CD14-positive monocyte (primary cell): Measurements from ENCODE around the gene MTFP1. TPM values are rescaled to one million over a fixed set of nuclear protein-coding genes. Genes with fewer than 3 reads are reported as not detected.

Experiments used
- DNase-seq, 3 donors: peaks; one replicate each; pipeline ENCODE4 v3.0.0-alpha.2; 2011 to 2022
- H2AFZ ChIP-seq: 2 replicates; pipeline ENCODE4 v1.6.0; 2012; ENCODE audit warnings: mild to moderate bottlenecking, low read depth, low read length, inconsistent platforms; ENCODE audit not compliant: insufficient read depth, poor library complexity, severe bottlenecking
- H3K27ac ChIP-seq, 2 donors: 1 replicate in 1 of 2; 2 replicates in 1 of 2; pipeline ENCODE4 v1.5.1; 2012 to 2013; ENCODE audit warnings: low read length in 2 of 2, control low read depth in 1 of 2, inconsistent platforms in 1 of 2, low read depth in 1 of 2, mild to moderate bottlenecking in 1 of 2
- H3K27me3 ChIP-seq, 2 donors: one replicate each; pipeline versions ENCODE4 v1.6.0 to v1.6.1; 2011 to 2013; ENCODE audit warnings: low read length in 2 of 2; ENCODE audit not compliant: control insufficient read depth in 2 of 2, insufficient read depth in 2 of 2
- H3K36me3 ChIP-seq, 2 donors: replicated peaks in 1 of 2; 1 replicate in 1 of 2; 2 replicates in 1 of 2; pipeline versions ENCODE4 v1.5.1 to v1.6.1; 2012 to 2013; ENCODE audit warnings: low read length in 2 of 2, control low read depth in 1 of 2, inconsistent platforms in 1 of 2, mild to moderate bottlenecking in 1 of 2; ENCODE audit not compliant: insufficient read depth in 2 of 2, control insufficient read depth in 1 of 2
- H3K4me1 ChIP-seq, 2 donors: 1 replicate in 1 of 2; 2 replicates in 1 of 2; pipeline versions ENCODE4 v1.5.1 to v1.6.1; 2012 to 2013; ENCODE audit warnings: low read length in 2 of 2, control low read depth in 1 of 2, inconsistent platforms in 1 of 2, mild to moderate bottlenecking in 1 of 2, moderate library complexity in 1 of 2; ENCODE audit not compliant: insufficient read depth in 2 of 2, control insufficient read depth in 1 of 2
- H3K4me2 ChIP-seq: replicated peaks from 2 replicates; pipeline ENCODE3; 2012; ENCODE audit warnings: low read length, moderate library complexity, mild to moderate bottlenecking; ENCODE audit not compliant: poor library complexity, severe bottlenecking; ENCODE audit errors: extremely low read depth
- H3K4me3 ChIP-seq, 3 experiments: fragments of 200-600 bp in 1 of 3; sonication (generic) in 1 of 3; replicated peaks in 1 of 3; 1 replicate in 2 of 3; 2 replicates in 1 of 3; pipeline ENCODE4 v1.5.1; 2011 to 2013; ENCODE audit warnings: low read length in 3 of 3, mild to moderate bottlenecking in 3 of 3, control low read depth in 2 of 3, low read depth in 2 of 3, inconsistent platforms in 1 of 3, moderate library complexity in 1 of 3
- H3K79me2 ChIP-seq: 2 replicates; pipeline ENCODE4 v1.6.0; 2012; ENCODE audit warnings: mild to moderate bottlenecking, control low read depth, inconsistent platforms, low read length, moderate library complexity; ENCODE audit not compliant: insufficient read depth
- H3K9ac ChIP-seq: 2 replicates; pipeline ENCODE4 v1.6.0; 2017; ENCODE audit warnings: low read length, mild to moderate bottlenecking; ENCODE audit not compliant: insufficient read depth, poor library complexity, severe bottlenecking
- H3K9me3 ChIP-seq, 2 donors: replicated peaks in 1 of 2; 1 replicate in 1 of 2; 2 replicates in 1 of 2; pipeline versions ENCODE4 v1.5.1 to v1.6.1; 2012 to 2013; ENCODE audit warnings: low read length in 2 of 2, control low read depth in 1 of 2; ENCODE audit not compliant: control insufficient read depth in 1 of 2, insufficient read depth in 1 of 2
- H4K20me1 ChIP-seq: 2 replicates; pipeline ENCODE4 v1.6.0; 2012; ENCODE audit warnings: mild to moderate bottlenecking, low read length, control low read depth, moderate library complexity; ENCODE audit not compliant: insufficient read depth
- H3K27ac Mint-ChIP-seq, 7 donors: one replicate each; pipeline ENCODE4 v1.8.0; 2020; ENCODE audit warnings: mild to moderate bottlenecking in 7 of 7, mixed read lengths in 7 of 7, moderate library complexity in 6 of 7, inconsistent platforms in 2 of 7
- H3K27me3 Mint-ChIP-seq, 3 donors: one replicate each; pipeline ENCODE4 v1.8.0; 2021 to 2022; ENCODE audit warnings: low read depth in 3 of 3, mild to moderate bottlenecking in 3 of 3, mixed read lengths in 3 of 3, moderate library complexity in 3 of 3, inconsistent platforms in 1 of 3
- H3K36me3 Mint-ChIP-seq, 2 donors: one replicate each; pipeline ENCODE4 v1.8.0; 2020; ENCODE audit warnings: mixed read lengths in 2 of 2, inconsistent platforms in 1 of 2, mild to moderate bottlenecking in 1 of 2
- H3K4me1 Mint-ChIP-seq: one replicate; pipeline ENCODE4 v1.8.0; 2020; ENCODE audit warnings: mild to moderate bottlenecking, mixed read lengths
- H3K4me3 Mint-ChIP-seq, 2 donors: one replicate each; pipeline ENCODE4 v1.8.0; 2020; ENCODE audit warnings: mild to moderate bottlenecking in 2 of 2, mixed read lengths in 2 of 2, moderate library complexity in 1 of 2
- H3K9me3 Mint-ChIP-seq, 7 donors: one replicate each; pipeline ENCODE4 v1.8.0; 2020 to 2022; ENCODE audit warnings: mixed read lengths in 7 of 7, mild to moderate bottlenecking in 6 of 7, moderate library complexity in 6 of 7, inconsistent platforms in 2 of 7
- WGBS: methylation state at CpG from one replicate; pipeline ENCODE4 v1.1.5; 2013; ENCODE audit warnings: missing lambda C conversion rate; ENCODE audit not compliant: insufficient coverage; 5-methylcytosine and 5-hydroxymethylcytosine counted together
- intact Hi-C, 2 donors: fragments of 100-400 bp; cut with micrococcal nuclease; formaldehyde crosslinking; loops; one replicate each; pipeline versions ENCODE4 v1.15.0 to v1.15.1; 2023
- polyA plus RNA-seq, 3 donors: library from polyadenylated mRNA; depleted of rRNA in 1 of 3; unstranded in 2 of 3; stranded (reverse) in 1 of 3; fragments of 300-500 nt in 2 of 3; fragments of >200 nt in 1 of 3; fragmentation: Illumina TruSeq in 2 of 3; gene quantifications; 1 replicate in 2 of 3; 2 replicates in 1 of 3; pipeline ENCODE4 v1.2.3, GENCODE V29; 2012 to 2021
- TF ChIP-seq, protein P1 (sequence below): fragments of 200-600 bp; IDR thresholded peaks from one replicate; pipeline ENCODE4 v1.8.0; 2022; ENCODE audit warnings: antibody characterized with exemption, mild to moderate bottlenecking

MTFP1 gene
- polyA plus RNA-seq, 3 donors = 6.2 to 14.2 (median 7.5) TPM

DNA sequence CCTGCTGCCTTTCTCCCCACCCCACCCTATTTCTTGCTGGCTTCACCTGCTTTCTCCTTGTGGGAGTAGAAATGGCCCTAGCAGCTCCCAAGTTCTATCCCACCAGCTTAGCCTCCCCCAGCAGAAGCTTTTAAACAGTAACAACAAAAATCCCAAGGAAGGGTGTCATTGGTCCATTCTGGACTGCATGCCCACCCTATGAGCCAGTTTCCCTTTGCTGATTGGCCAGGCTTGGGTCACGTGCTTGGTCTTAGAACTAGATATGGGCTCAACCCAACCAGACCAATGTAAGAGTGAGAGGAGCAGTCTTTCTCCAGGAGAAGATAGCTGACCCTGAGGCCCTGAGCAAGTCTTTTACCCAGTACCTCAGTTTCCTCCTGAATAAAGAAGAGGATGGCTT, 2.3 kb downstream of the MTFP1 start:
- H3K4me2 ChIP-seq = no peak overlapping the region
- no peak overlapping the region for H3K9ac ChIP-seq
- no peak overlapping the region for H3K27ac ChIP-seq
- H3K4me3 ChIP-seq = no peak overlapping the region
- H3K36me3 ChIP-seq = no peaks in the 10 kb centered on the region
- TF ChIP-seq, protein P1, sequence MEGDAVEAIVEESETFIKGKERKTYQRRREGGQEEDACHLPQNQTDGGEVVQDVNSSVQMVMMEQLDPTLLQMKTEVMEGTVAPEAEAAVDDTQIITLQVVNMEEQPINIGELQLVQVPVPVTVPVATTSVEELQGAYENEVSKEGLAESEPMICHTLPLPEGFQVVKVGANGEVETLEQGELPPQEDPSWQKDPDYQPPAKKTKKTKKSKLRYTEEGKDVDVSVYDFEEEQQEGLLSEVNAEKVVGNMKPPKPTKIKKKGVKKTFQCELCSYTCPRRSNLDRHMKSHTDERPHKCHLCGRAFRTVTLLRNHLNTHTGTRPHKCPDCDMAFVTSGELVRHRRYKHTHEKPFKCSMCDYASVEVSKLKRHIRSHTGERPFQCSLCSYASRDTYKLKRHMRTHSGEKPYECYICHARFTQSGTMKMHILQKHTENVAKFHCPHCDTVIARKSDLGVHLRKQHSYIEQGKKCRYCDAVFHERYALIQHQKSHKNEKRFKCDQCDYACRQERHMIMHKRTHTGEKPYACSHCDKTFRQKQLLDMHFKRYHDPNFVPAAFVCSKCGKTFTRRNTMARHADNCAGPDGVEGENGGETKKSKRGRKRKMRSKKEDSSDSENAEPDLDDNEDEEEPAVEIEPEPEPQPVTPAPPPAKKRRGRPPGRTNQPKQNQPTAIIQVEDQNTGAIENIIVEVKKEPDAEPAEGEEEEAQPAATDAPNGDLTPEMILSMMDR = no peak
- Mint-ChIP-seq H3K4me1 (peaks cover 28% of the 10 kb centered on the region), H3K27ac (peak overlapping the region in 1 of 7 donors; percentile 20), H3K9me3 (peaks cover 0 to 3% (median 0%) of the 10 kb centered on the region in 7 donors), H3K27me3 (peaks cover 0 to 7% (median under 1%) of the 10 kb centered on the region in 3 donors), H3K36me3 (peaks cover 3 to 12% of the 10 kb centered on the region in 2 donors), H3K4me3 (no peak overlapping the region)
- peaks cover 33 to 39% of the 10 kb centered on the region in 2 donors for H3K4me1 ChIP-seq
- intact Hi-C loops = loop anchor here (5.0 to 10.0 kb wide), 3 partner anchors 36 to 543 kb away; partner anchors contain the start of genes MTMR3 (in 1 of the 2) and RNF215 (in 1 of the 2)
- DNase-seq = no peak
- no peak overlapping the region for H2AFZ ChIP-seq
- WGBS = no CpG with 5 or more reads among the region's 1 CpG
- H3K9me3 ChIP-seq = no peaks in the 10 kb centered on the region
- no peaks in the 10 kb centered on the region for H3K27me3 ChIP-seq
- H3K79me2 ChIP-seq = peaks cover 5% of the 10 kb centered on the region
- no peaks in the 10 kb centered on the region for H4K20me1 ChIP-seq

DNA sequence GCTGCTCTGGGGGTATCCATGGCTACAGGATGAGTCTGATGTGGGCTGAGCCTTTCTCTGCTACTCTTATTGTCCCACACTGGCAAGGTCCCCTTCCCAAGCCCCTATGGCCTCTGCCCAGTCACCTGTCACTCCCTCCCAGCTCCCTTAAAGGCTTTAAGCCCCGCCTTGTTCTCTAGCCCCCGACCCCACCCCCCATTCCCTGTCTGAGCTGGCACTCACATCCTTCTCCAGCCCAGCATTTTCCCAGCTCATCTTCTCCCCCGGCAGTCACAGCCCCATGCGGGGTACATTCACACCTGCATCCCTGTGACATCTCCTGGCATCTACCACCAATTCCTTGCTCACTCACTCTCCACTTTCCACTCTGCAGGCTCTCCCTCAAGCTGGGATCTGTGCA, 4.3 kb downstream of the MTFP1 start:
- 72% methylated on average over 4 of the region's 4 CpGs for WGBS
- Histone ChIP-seq H3K4me1 (peaks cover 19 to 21% of the 10 kb centered on the region in 2 donors), H3K4me3 (no peak overlapping the region), H2AFZ (no peak overlapping the region), H3K9ac (no peak overlapping the region), H3K9me3 (no peaks in the 10 kb centered on the region), H4K20me1 (no peaks in the 10 kb centered on the region), H3K36me3 (no peaks in the 10 kb centered on the region), H3K27ac (no peak overlapping the region), H3K27me3 (no peaks in the 10 kb centered on the region), H3K4me2 (no peak overlapping the region), H3K79me2 (no peaks in the 10 kb centered on the region)
- Mint-ChIP-seq H3K9me3 (peaks cover 0 to 3% (median 0%) of the 10 kb centered on the region in 7 donors), H3K36me3 (peaks cover 3 to 12% of the 10 kb centered on the region in 2 donors), H3K27ac (no peak overlapping the region), H3K27me3 (peaks cover 0 to 8% (median 0%) of the 10 kb centered on the region in 3 donors), H3K4me1 (peaks cover 19% of the 10 kb centered on the region), H3K4me3 (no peak overlapping the region)
- intact Hi-C loops = loop anchor here (5.0 to 10.0 kb wide), 3 partner anchors 38 to 545 kb away; partner anchors contain the start of genes MTMR3 (in 1 of the 2) and RNF215 (in 1 of the 2)
- DNase-seq = no peak
- TF ChIP-seq, protein P1 = no peak
